ENCODE results near the gene SEC11A. TPM values are rescaled to one million over a fixed set of nuclear protein-coding genes. Genes with fewer than 3 reads are reported as not detected.

The SEC11A gene
- polyA plus RNA-seq (2013) = 316 and 319 TPM in 2 replicates

- H3K27me3 ChIP-seq (ENCODE audit: insufficient read depth, low read length) = no peaks in the 10 kb centered on the region
These were observed at the start of gene SEC11A for GRCh38 chr15:84716036-84716732. Gene SEC11A (minus strand): TSS chr15:84716139. CDS start chr15:84716075, 64 bp downstream.

GRCh38 chr15:84765675-84766074 lies 49.7 kb upstream of the SEC11A start:
- Histone ChIP-seq H3K14ac (ENCODE audit: low read length) (no peak overlapping the region), H3K18ac (ENCODE audit: low read length) (no peak overlapping the region), H3K36me3 (ENCODE audit: control insufficient read depth in 1 of 2, insufficient read depth in 2 of 2, low read length in 2 of 2) (peaks cover 10 to 14% of the 10 kb centered on the region in 2 experiments), H3K27me3 (ENCODE audit: insufficient read depth, low read length) (no peaks in the 10 kb centered on the region), H2AFZ (ENCODE audit: insufficient read depth, low read length, poor library complexity) (no peak overlapping the region), H4K91ac (ENCODE audit: low read depth, low read length) (no peak overlapping the region), H2AK5ac (ENCODE audit: low read length) (no peak overlapping the region), H4K8ac (ENCODE audit: low read depth, low read length) (no peak overlapping the region), H3K4ac (ENCODE audit: low read depth, low read length) (no peak overlapping the region), H2BK5ac (ENCODE audit: low read depth, low read length, poor library complexity) (no peak overlapping the region), H4K12ac (ENCODE audit: low read depth, low read length) (no peak overlapping the region), H3K9me3 (ENCODE audit: insufficient read depth, low read depth, low read length) (no peaks in the 10 kb centered on the region), H3K79me2 (ENCODE audit: control insufficient read depth, insufficient read depth, low read length, poor library complexity) (peaks cover 13% of the 10 kb centered on the region), H3K9ac (ENCODE audit: low read length) (no peak overlapping the region), H3K4me1 (ENCODE audit: control insufficient read depth in 1 of 2, insufficient read depth in 2 of 2, low read length in 2 of 2) (peaks cover 2 to 5% of the 10 kb centered on the region in 2 experiments), H2BK12ac (ENCODE audit: low read length) (no peak overlapping the region), H3K4me3 (ENCODE audit: low read depth, low read length) (no peak overlapping the region), H3K23ac (ENCODE audit: low read length) (no peak overlapping the region), H2BK120ac (ENCODE audit: insufficient read depth, low read length, poor library complexity) (no peak overlapping the region), H3K27ac (ENCODE audit: low read depth, low read length) (no peak overlapping the region), H3K79me1 (ENCODE audit: low read length) (no peaks in the 10 kb centered on the region), H3K4me2 (ENCODE audit: low read length) (no peak overlapping the region)
- no CpG with 5 or more reads among the region's 4 CpGs for WGBS (ENCODE audit: extremely low coverage, insufficient coverage, insufficient read length)
- DNase-seq = no peak

More at GRCh38 chr15:84716036-84716732, at the start of gene SEC11A:
- Histone ChIP-seq H4K12ac (ENCODE audit: low read depth, low read length) (peak within 1 kb of the TSS; percentile 93), H4K91ac (ENCODE audit: low read depth, low read length) (peak within 1 kb of the TSS; percentile 92), H3K23ac (ENCODE audit: low read length) (no peak within 1 kb of the TSS), H2BK5ac (ENCODE audit: low read depth, low read length, poor library complexity) (peak within 1 kb of the TSS; percentile 85), H3K4me3 (ENCODE audit: low read depth, low read length) (peak within 1 kb of the TSS; percentile 92), H4K8ac (ENCODE audit: low read depth, low read length) (peak within 1 kb of the TSS; percentile 96), H3K79me1 (ENCODE audit: low read length) (peaks cover 12% of the 10 kb centered on the region), H3K14ac (ENCODE audit: low read length) (peak within 1 kb of the TSS; percentile 85), H3K36me3 (ENCODE audit: control insufficient read depth in 1 of 2, insufficient read depth in 2 of 2, low read length in 2 of 2) (peaks cover 0 to 5% of the 10 kb centered on the region in 2 experiments), H3K27ac (ENCODE audit: low read depth, low read length) (peak within 1 kb of the TSS; percentile 96), H2AFZ (ENCODE audit: insufficient read depth, low read length, poor library complexity) (peak within 1 kb of the TSS; percentile 94), H3K4me2 (ENCODE audit: low read length) (peak within 1 kb of the TSS; percentile 52), H3K79me2 (ENCODE audit: control insufficient read depth, insufficient read depth, low read length, poor library complexity) (peaks cover 17% of the 10 kb centered on the region), H3K9ac (ENCODE audit: low read length) (peak within 1 kb of the TSS; percentile 88), H3K9me3 (ENCODE audit: insufficient read depth, low read depth, low read length) (no peaks in the 10 kb centered on the region), H3K4me1 (ENCODE audit: control insufficient read depth in 1 of 2, insufficient read depth in 2 of 2, low read length in 2 of 2) (no peaks in the 10 kb centered on the region), H2BK120ac (ENCODE audit: insufficient read depth, low read length, poor library complexity) (peak within 1 kb of the TSS; percentile 84), H2BK12ac (ENCODE audit: low read length) (peak within 1 kb of the TSS; percentile 67), H2AK5ac (ENCODE audit: low read length) (peak within 1 kb of the TSS; percentile 64), H3K4ac (ENCODE audit: low read depth, low read length) (peak within 1 kb of the TSS; percentile 89), H3K18ac (ENCODE audit: low read length) (peak within 1 kb of the TSS; percentile 87)
- peak; percentile 96 to 97 for DNase-seq
- no CpG with 5 or more reads among the region's 57 CpGs for WGBS (ENCODE audit: extremely low coverage, insufficient coverage, insufficient read length)

GRCh38 chr15:84764989-84765388 lies 49.0 kb upstream of the SEC11A start:
- H3K36me3 ChIP-seq (ENCODE audit: control insufficient read depth in 1 of 2, insufficient read depth in 2 of 2, low read length in 2 of 2) = peaks cover 10 to 13% of the 10 kb centered on the region in 2 experiments
- H4K91ac ChIP-seq (ENCODE audit: low read depth, low read length) = no peak overlapping the region
- no peak overlapping the region for H3K4me2 ChIP-seq (ENCODE audit: low read length)
- H2AK5ac ChIP-seq (ENCODE audit: low read length) = no peak overlapping the region
- no peak overlapping the region for H3K18ac ChIP-seq (ENCODE audit: low read length)
- H4K8ac ChIP-seq (ENCODE audit: low read depth, low read length) = no peak overlapping the region
- no peak overlapping the region for H3K23ac ChIP-seq (ENCODE audit: low read length)
- H2BK5ac ChIP-seq (ENCODE audit: low read depth, low read length, poor library complexity) = no peak overlapping the region
- no peak for DNase-seq
- no peak overlapping the region for H3K27ac ChIP-seq (ENCODE audit: low read depth, low read length)
- no peak overlapping the region for H2BK120ac ChIP-seq (ENCODE audit: insufficient read depth, low read length, poor library complexity)
- H2AFZ ChIP-seq (ENCODE audit: insufficient read depth, low read length, poor library complexity) = no peak overlapping the region
- no peak overlapping the region for H3K4me3 ChIP-seq (ENCODE audit: low read depth, low read length)
- H4K12ac ChIP-seq (ENCODE audit: low read depth, low read length) = no peak overlapping the region
- H3K4me1 ChIP-seq (ENCODE audit: control insufficient read depth in 1 of 2, insufficient read depth in 2 of 2, low read length in 2 of 2) = peaks cover 2 to 5% of the 10 kb centered on the region in 2 experiments
- H2BK12ac ChIP-seq (ENCODE audit: low read length) = no peak overlapping the region
- H3K79me2 ChIP-seq (ENCODE audit: control insufficient read depth, insufficient read depth, low read length, poor library complexity) = peaks cover 16% of the 10 kb centered on the region
- H3K27me3 ChIP-seq (ENCODE audit: insufficient read depth, low read length) = no peaks in the 10 kb centered on the region
- H3K14ac ChIP-seq (ENCODE audit: low read length) = no peak overlapping the region
- H3K79me1 ChIP-seq (ENCODE audit: low read length) = no peaks in the 10 kb centered on the region
- no peaks in the 10 kb centered on the region for H3K9me3 ChIP-seq (ENCODE audit: insufficient read depth, low read depth, low read length)
- no peak overlapping the region for H3K4ac ChIP-seq (ENCODE audit: low read depth, low read length)
- WGBS (ENCODE audit: extremely low coverage, insufficient coverage, insufficient read length) = no CpG with 5 or more reads among the region's 1 CpG
- H3K9ac ChIP-seq (ENCODE audit: low read length) = no peak overlapping the region

- Histone ChIP-seq H3K9ac (ENCODE audit: low read length) (no peak overlapping the region), H3K4me1 (ENCODE audit: control insufficient read depth in 1 of 2, insufficient read depth in 2 of 2, low read length in 2 of 2) (peaks cover 2 to 5% of the 10 kb centered on the region in 2 experiments), H3K27ac (ENCODE audit: low read depth, low read length) (no peak overlapping the region), H3K4me3 (ENCODE audit: low read depth, low read length) (no peak overlapping the region), H2BK120ac (ENCODE audit: insufficient read depth, low read length, poor library complexity) (no peak overlapping the region), H2AFZ (ENCODE audit: insufficient read depth, low read length, poor library complexity) (no peak overlapping the region), H4K91ac (ENCODE audit: low read depth, low read length) (no peak overlapping the region), H3K18ac (ENCODE audit: low read length) (no peak overlapping the region), H3K4me2 (ENCODE audit: low read length) (no peak overlapping the region), H3K79me2 (ENCODE audit: control insufficient read depth, insufficient read depth, low read length, poor library complexity) (peaks cover 18% of the 10 kb centered on the region), H3K27me3 (ENCODE audit: insufficient read depth, low read length) (no peaks in the 10 kb centered on the region), H3K14ac (ENCODE audit: low read length) (no peak overlapping the region), H2BK5ac (ENCODE audit: low read depth, low read length, poor library complexity) (no peak overlapping the region), H3K4ac (ENCODE audit: low read depth, low read length) (peak overlapping the region; percentile 66), H2AK5ac (ENCODE audit: low read length) (no peak overlapping the region), H3K9me3 (ENCODE audit: insufficient read depth, low read depth, low read length) (no peaks in the 10 kb centered on the region), H2BK12ac (ENCODE audit: low read length) (no peak overlapping the region), H3K36me3 (ENCODE audit: control insufficient read depth in 1 of 2, insufficient read depth in 2 of 2, low read length in 2 of 2) (peaks cover 10 to 13% of the 10 kb centered on the region in 2 experiments), H3K79me1 (ENCODE audit: low read length) (no peaks in the 10 kb centered on the region), H3K23ac (ENCODE audit: low read length) (no peak overlapping the region), H4K12ac (ENCODE audit: low read depth, low read length) (no peak overlapping the region), H4K8ac (ENCODE audit: low read depth, low read length) (no peak overlapping the region)
- no peak for DNase-seq
- WGBS (ENCODE audit: extremely low coverage, insufficient coverage, insufficient read length) = no CpG with 5 or more reads among the region's 3 CpGs
These were observed 48.6 kb upstream of the SEC11A start for GRCh38 chr15:84764585-84764984.
